ENCODE results near the gene CFAP99.

CFAP99 gene

DNA sequence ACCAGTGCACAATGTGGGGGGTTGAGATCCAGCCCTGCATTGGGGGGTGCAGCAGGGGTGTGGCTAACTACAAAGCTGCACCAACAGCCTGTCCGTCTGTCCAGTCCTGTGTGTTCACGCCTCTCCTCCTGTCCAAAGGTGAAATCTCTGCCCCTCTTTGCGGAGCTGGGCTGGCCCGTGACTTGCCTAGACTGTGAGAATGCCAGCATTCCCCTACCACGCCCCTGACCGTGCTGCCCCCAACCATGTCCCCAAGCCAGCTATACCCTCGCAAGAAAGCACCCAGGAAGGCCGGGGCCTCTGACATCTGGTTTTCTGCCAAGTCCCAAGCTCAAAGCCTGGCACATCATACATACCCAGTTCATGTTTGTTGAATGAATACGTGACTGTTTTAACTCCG lies 19.5 kb upstream of the CFAP99 start:
- TF ChIP-seq, protein P1, sequence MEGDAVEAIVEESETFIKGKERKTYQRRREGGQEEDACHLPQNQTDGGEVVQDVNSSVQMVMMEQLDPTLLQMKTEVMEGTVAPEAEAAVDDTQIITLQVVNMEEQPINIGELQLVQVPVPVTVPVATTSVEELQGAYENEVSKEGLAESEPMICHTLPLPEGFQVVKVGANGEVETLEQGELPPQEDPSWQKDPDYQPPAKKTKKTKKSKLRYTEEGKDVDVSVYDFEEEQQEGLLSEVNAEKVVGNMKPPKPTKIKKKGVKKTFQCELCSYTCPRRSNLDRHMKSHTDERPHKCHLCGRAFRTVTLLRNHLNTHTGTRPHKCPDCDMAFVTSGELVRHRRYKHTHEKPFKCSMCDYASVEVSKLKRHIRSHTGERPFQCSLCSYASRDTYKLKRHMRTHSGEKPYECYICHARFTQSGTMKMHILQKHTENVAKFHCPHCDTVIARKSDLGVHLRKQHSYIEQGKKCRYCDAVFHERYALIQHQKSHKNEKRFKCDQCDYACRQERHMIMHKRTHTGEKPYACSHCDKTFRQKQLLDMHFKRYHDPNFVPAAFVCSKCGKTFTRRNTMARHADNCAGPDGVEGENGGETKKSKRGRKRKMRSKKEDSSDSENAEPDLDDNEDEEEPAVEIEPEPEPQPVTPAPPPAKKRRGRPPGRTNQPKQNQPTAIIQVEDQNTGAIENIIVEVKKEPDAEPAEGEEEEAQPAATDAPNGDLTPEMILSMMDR (IDR thresholded peaks at IDR 0.05; ENCODE audit: low read depth, low read length): no peak
- H3K4me3 ChIP-seq (ENCODE audit: low read depth, low read length): no peak overlapping the region

DNA sequence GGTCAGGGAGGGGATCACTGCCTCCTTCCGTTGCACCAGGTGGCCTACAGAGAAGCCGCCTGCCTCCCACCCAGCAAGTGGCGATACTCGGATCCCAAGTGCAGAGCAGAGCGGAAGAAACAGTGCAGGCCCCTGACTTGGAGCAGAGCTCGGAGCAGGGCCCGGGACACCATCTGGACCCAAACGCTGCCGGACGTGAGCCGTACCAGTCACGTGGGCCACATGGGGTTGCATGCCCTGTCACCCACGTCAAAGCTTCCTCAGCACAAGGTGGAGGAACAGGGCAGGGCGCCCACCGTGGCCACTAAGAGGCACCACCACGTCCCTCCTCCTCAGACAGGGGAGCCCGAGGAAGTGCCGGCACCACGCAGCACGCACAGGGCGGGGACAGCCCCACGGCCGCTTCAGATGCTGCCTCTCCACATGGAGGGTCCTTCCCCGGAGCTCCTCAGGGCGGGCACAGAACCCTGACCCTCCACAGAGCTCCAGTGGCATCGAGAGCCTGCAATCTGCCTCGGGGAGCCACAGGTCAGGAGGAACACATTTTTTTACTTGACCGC lies 19.0 kb upstream of the CFAP99 start:
- TF ChIP-seq, protein P1 (IDR thresholded peaks at IDR 0.05; ENCODE audit: low read depth, low read length): no peak
- H3K4me3 ChIP-seq (ENCODE audit: low read depth, low read length): no peak overlapping the region

DNA sequence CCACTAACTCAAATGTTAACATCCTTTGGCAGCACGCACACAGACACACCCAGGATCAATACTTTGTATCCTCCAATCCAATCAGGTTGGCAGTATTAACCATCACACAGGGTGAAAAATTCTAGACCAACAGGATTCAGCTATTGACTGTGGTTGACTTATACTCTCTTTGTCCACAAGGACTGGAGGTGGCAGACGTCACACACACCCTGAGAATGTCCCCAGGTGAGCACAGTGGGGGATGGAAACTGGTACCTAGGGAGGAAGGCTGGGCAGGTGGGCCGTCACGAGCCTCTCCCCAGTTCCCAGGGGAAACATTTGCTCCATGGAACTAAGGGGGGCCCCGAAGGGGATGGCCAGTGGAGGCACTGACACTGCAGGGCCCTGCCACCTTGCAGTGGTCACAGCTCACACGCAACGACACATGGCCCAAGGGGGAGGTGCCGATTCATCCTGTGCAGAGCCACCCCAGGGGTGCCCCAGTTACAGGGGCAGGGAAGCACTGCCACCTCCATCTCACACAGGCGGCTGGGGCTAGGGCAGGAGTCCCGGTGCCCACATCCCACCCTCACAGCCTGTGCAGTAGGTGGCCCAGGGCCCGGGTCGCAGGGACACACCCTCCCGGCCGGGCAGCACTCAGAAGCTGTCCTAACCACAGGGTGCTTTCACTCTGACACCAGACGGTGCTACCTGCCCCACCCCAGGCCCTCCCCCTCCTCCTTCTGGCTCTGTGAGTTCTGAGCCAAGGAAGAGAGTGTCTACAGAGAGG lies 17.7 kb upstream of the CFAP99 start:
- no peak overlapping the region for H3K4me3 ChIP-seq (ENCODE audit: low read depth, low read length)
- TF ChIP-seq, protein P1 (IDR thresholded peaks at IDR 0.05; ENCODE audit: low read depth, low read length): no peak

DNA sequence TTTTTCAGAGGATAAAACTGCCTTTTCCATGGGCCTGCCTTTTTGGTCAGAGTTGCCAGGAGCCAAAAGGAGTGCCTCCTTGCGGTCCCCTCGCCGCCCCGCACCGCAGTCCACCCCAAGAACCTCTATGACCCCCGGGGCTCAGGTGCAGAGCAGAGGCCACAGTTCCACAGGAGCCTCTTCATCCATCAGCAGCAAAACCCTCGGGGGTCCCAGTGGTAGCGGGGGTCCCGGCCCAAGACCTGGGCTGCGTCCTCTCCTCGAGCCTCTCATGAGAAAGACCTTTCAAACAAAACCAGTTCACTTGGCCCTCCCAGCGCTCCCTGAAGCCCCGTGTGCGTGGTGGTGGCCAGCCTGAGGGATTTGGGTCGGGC lies 17.2 kb upstream of the CFAP99 start:
- no peak overlapping the region; the same call in 1 of the 2 replicates for H3K4me3 ChIP-seq (ENCODE audit: low read depth, low read length)

DNA sequence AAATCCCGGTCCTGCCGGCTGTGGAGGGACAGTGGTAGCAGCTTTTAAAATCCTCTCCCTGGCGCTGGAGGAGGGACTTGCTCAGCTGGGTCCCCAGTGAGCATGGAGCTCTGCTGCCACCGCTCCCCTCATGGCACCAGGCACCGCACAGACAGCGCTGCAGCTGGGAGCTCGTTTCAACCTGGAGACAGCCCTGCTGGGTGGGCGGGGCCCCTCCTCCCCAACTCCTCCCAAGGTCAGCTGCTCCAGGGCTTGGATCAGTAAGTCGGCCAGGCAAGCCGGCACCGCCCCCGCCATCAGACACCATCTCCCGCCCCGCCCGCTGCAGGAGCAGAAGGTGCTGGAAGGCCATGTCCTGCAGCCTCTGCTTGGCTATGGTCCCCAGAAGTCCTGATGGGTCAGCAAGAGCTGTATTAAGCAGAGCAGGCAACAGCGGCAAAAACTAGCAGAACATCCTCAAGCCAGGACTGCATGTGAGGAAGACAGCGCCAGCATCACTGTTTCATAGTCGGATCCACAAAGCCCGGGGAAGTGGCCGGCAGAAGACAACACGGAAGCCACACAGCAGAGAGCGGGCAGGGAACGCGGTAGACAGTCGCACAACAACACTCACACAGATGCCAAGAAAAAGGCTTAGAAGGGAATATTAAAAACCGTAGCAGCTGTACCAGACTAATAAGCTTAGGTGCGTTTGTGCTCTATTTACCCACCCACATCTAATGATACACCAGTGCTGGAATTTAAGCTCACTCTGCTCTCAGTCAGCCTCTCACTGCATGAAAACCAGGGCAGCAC lies 16.5 kb upstream of the CFAP99 start:
- TF ChIP-seq, protein P1 (IDR thresholded peaks at IDR 0.05; ENCODE audit: low read depth, low read length): no peak
- peak overlapping the region; percentile 36 for H3K4me3 ChIP-seq (ENCODE audit: low read depth, low read length)

More for the DNA sequence above, 17.2 kb upstream of the CFAP99 start:
- TF ChIP-seq, protein P1 (IDR thresholded peaks at IDR 0.05; ENCODE audit: low read depth, low read length): no peak

DNA sequence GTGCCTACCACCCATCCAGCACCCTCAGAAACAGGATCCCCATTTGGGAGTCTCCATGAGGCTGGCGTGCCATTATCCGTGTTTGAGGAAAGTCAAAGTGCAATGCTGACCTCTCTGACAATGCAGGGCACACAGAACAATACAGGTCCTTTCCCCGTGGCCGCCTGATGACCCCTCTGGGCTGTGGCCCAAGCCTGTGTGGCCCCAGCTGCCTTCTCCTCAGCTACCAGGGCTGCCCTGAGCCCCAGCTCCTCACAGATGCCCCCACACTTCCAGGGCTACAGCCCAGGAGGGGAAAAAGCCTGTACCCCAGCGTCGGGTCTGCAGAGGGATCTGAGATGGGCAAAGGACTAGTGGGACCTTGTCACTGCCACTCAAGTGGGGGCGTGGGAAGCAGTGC lies 15.8 kb upstream of the CFAP99 start:
- TF ChIP-seq, protein P1 (IDR thresholded peaks at IDR 0.05; ENCODE audit: low read depth, low read length): no peak
- no peak overlapping the region; the same call in 1 of the 2 replicates for H3K4me3 ChIP-seq (ENCODE audit: low read depth, low read length)

DNA sequence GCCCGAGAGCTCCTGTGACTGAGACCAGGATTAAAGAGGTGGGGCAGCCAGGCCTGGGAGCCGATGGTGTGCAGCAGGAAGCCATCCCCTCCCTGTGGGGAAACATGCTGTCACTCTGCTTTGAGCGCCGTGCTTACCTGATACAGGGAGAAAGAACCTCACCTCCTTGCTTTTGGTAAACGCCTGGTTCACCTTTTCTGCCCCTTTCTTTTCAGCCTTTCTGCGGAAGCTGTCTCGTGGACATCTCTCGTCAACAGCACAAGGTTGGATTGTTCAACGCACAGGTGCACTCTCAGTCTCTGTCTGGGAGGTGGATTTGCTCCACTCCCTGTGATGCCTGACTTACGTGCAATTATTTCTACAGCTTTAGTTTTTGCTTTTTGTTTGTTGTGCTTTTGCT lies 12.3 kb upstream of the CFAP99 start:
- no peak overlapping the region for H3K4me3 ChIP-seq (ENCODE audit: low read depth, low read length)
- TF ChIP-seq, protein P1 (IDR thresholded peaks at IDR 0.05; ENCODE audit: low read depth, low read length): no peak
